SK-N-MC (cell line): ENCODE measurements around the gene SKP1.

Source experiments
- EZH2 ChIP-seq: fragments of 200-600 bp; sonication (generic); IDR thresholded peaks from one replicate; pipeline ENCODE4 v1.6.1; 2017; ENCODE audit warnings: antibody characterized with exemption
- POLR2AphosphoS5 ChIP-seq: IDR thresholded peaks from 2 replicates; pipeline ENCODE4 v1.6.1; 2012; ENCODE audit warnings: mild to moderate bottlenecking, low read depth, low read length, borderline replicate concordance

- TF ChIP-seq EZH2 (no peak), POLR2AphosphoS5 (no peak)
Observed at GRCh38 chr5:134099939-134100282, 76.8 kb downstream of the SKP1 start.
